GM12872 (cell line): ENCODE results near the gene CSNK1G1.

Experiments used
- CTCF ChIP-seq: IDR thresholded peaks from 3 replicates; pipeline ENCODE4 v1.5.1; 2011; ENCODE audit warnings: low read depth, mild to moderate bottlenecking, low read length, moderate library complexity; ENCODE audit not compliant: insufficient read depth

CSNK1G1 gene

DNA sequence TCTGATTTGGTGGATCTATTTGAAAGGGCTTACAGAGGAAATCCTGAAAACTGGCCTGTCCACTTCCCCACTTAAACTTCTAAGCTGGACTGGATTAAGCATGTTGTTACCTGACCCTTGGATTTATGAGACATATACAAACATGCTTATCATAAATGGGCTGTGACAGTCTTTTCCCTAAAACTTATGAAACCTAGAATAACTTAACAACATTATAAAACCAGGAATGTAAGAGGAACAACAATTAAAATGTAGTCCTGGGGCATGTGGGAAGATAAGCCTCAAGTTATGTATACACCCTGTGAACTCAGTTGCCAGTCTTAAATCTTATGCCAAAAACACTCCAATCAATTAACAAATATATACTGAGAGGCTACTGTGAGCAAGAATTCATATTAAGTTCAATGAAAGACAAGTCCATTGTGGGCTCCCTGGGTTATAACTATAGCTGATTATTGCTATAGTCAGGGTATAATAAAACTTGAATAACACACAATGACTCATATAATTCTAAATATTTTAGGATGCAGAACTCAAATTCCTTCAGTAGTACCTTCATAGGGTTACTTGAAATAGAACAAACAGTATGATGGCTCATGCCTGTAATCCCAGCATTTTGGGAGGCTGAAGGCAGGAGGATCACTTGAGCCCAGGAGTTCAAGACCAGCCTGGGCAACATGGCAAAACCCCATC, 105.9 kb downstream of the CSNK1G1 start:
- no peak for TF ChIP-seq CTCF

- TF ChIP-seq CTCF, result no peak
These were observed 106.6 kb downstream of the CSNK1G1 start for GRCh38 chr15:64249406-64249805.

DNA sequence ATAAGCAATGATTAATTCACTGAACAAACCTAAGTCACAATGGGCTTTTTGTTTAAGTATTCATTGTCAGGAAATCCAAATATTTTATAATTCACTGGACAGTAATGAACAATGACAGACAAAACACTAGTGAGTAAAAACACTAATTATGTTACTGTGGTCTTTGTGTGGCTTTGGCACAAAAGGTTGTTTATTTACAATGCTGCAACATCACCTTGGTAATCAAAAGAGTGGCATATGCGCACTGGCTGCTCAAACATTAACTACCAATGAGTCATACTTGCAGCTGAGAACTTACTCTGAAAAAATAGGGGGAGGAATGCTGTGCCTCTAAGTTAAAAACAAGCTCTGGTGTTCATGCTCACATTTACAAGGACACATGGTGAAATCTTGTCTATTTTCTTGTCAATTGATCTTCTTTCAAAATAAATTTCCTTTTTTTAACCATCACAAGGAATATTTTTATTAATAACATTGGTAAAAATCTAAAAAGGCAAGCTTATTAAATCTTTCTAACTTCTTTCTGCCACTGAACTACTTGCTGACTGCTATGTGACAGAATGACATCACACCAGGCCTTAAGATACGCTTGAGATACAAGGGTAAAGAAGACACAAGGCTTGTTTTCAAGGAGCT, 107.9 kb downstream of the CSNK1G1 start:
- TF ChIP-seq CTCF, result no peak

- no peak for TF ChIP-seq CTCF
These were observed 108.5 kb downstream of the CSNK1G1 start for GRCh38 chr15:64247535-64247905.

DNA sequence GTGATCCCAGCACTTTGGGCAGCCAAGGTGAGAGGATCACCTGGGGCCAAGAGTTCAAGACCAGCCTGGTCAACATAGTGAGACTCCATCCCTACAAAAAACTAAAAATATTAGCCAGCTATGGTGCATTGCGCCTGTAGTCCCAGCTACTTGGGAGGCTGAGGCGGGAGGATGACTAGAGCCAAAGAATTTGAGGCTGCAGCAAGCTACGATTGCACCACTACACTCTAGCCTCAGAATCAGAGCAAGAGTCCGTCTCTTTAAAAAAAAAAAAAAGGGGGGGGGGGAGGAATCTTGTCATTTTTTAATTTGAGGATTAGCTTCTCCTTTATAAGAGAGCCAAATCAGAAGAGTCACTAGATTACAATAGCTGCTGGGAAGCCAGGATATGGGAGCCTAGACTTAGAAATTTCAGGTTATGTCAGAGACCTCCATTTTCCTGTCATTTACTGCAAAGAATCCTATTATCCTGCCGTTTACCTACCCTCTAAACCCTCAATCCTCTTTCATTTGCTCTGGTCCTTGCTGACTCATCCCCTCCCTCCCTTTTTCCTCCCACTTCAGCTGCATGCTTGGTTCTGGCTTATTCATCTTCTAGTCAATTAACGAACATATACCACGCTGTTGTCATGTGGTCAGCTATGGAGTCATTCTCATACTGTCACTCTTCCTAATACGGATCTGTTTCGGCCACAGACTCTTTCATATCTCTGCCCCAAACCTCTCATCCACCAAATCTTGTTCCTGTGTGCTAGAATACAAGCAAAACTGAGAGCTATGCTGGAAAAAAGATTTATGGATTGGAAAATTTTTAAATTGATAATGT, 109.4 kb downstream of the CSNK1G1 start:
- no peak for TF ChIP-seq CTCF

GRCh38 chr15:64245405-64245804, 110.6 kb downstream of the CSNK1G1 start:
- no peak for TF ChIP-seq CTCF

- no peak for TF ChIP-seq CTCF
These were observed 118.3 kb downstream of the CSNK1G1 start for GRCh38 chr15:64237677-64238076.
